LoVo (cell line): ENCODE results near the gene CFAP45.
A peak's percentile ranks its signal among the peaks of the same experiment; 100 is the strongest.
"Not testable (repeated sequence)": the region's sequence is repeated elsewhere in the genome, so short reads cannot be mapped to it uniquely, and the experiment has no call there.

Source experiments
- DNase-seq: peaks from one replicate; pipeline ENCODE4 v3.0.0-alpha.2; 2016; ENCODE audit warnings: low spot score

The CFAP45 gene

DNA sequence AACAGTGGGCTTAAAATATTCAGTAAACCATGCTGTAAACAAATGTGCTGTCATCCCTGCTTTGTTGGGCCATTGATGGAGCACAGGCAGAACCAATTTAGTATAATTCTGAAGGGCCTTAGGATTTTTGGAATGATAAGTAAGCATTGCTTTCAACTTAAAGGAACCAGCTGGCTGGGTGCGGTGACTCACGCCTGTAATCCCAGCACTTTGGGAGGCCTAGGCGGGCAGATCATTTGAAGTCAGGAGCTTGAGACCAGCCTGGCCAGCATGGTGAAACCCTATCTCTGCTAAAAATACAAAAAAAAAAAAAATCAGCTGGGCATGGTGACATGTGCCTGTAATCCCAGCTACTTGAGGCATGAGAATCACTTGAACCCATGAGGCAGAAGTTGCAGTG, 4.1 kb upstream of the CFAP45 start:
- not testable (repeated sequence) for DNase-seq

DNA sequence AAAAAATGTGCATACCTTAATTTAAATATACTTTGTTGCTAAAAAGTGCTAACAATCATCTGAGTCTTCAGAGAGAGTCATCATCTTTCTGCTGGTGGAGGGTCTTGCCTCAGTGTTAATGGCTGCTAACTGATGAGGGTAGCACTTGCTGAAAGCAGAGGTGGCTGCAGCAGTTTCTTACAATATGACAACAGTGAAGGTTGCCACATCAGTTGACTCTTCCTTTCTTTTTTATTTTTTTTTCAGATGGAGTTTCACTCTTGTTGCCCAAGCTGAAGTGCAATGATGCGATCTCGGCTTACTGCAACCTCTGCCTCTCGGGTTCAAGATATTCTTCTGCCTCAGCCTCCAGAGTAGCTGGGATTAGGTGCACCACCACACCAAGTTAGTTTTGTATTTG, 2.6 kb upstream of the CFAP45 start:
- DNase-seq, result no peak

GRCh38 chr1:159900755-159901360, 893 bp upstream of the CFAP45 start:
- no peak for DNase-seq

GRCh38 chr1:159899634-159900033, 331 bp downstream of the CFAP45 start:
- DNase-seq, result not testable (repeated sequence)

GRCh38 chr1:159898527-159898926, 1.4 kb downstream of the CFAP45 start:
- no peak for DNase-seq

- no peak for DNase-seq
These were observed 2.0 kb downstream of the CFAP45 start for GRCh38 chr1:159897962-159898361.

DNA sequence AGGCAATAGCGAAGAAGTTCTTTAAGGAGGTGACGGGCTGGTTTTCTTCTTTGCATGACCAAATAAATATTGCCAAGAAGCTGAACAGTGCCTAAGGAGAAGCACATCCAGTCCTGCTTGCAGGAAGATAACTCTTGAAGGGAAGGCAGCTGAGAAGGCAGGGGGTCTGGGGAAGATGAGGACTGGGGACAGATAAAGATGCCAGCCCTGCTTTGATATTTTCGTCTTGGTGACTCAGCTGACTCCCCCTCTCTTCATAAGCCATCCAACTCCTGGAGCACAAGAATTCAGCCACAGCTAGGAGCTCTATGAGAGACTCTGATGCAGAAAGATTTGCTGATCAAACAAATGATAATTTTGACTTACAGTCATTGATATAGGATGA, 3.4 kb downstream of the CFAP45 start:
- no peak for DNase-seq

DNA sequence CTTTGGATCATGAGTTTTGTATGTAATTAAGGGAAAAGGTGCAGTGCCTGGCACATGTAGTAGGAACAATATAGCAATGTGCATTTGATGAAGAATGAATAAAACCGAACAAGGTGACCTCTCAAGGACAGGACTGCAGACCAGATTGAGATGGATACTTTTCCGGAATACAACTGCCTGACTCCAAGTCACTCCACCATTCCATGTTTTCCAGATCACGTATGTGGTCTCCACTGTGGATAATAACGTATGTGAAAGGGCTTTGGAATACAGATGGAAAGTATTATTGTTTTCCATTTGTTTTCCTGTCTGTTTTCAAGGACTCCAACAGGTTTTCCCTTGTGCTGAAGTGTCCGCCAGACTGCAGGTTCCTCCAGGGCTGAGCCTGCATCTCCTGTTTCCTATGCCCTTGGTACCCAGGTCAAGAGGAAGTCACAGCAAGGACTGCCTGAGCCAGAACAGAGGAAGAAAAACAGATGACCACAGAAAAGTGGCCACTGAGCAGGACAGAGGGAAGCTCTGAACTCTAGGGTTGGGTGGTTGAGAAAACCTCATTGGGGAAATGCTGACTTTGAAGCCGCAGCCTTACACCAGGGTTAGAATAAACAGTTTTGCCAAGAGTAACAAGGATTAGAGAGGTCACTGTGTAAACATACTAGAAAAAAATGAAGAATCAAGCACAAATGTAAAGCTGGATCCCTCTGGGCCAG, 4.0 kb downstream of the CFAP45 start:
- no peak for DNase-seq

- DNase-seq, result no peak
These were observed 4.7 kb downstream of the CFAP45 start for GRCh38 chr1:159895286-159895685.

GRCh38 chr1:159892944-159893343, 7.0 kb downstream of the CFAP45 start:
- DNase-seq, result no peak

DNA sequence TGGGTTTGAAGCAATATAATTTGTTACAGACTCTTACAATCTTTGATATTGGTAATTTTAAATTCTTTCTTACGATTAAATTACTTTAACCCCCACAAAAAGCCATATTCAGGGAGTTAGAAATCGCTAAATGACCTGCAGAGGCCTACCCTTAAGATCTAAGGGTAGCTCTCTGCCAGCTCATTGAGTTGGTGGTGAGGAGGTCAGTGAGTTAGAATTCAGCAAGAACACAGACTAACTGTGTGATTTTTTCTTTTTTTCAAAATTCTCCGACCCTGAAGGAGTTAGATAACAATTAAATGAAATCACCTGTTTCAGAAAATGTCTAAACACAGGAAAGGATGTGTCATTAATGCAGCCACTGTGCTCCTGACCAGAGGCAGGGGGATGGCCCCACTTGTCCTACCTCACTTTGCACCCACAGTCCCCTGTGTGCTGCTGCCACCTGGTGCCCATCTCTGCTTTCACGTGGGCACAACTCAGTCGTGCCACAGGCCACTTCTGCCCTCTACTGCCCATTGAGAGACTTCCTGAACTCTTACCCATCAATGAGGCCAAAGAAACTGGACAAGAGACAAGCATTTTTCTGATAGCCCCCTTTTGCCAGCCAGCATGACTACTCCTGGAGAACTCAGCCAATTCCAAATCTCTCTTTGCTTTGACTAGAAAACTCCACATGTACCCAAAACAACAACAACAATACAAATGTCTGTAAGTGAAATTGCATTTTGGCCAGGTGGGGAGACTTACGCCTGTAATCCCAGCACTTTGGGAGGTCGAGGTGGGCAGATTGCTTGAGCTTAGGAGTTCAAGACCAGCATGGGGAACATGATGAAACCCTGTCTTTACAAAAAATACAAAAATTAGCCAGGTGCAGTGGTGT, 8.4 kb downstream of the CFAP45 start:
- DNase-seq, result peak; percentile 82

- DNase-seq, result no peak
These were observed 9.6 kb downstream of the CFAP45 start for GRCh38 chr1:159890390-159890789.

GRCh38 chr1:159889821-159890252, 10.1 kb downstream of the CFAP45 start:
- peak; percentile 64 for DNase-seq

GRCh38 chr1:159889202-159889601, 10.8 kb downstream of the CFAP45 start:
- no peak for DNase-seq

- no peak for DNase-seq
These were observed 15.7 kb downstream of the CFAP45 start for GRCh38 chr1:159884296-159884695.

DNA sequence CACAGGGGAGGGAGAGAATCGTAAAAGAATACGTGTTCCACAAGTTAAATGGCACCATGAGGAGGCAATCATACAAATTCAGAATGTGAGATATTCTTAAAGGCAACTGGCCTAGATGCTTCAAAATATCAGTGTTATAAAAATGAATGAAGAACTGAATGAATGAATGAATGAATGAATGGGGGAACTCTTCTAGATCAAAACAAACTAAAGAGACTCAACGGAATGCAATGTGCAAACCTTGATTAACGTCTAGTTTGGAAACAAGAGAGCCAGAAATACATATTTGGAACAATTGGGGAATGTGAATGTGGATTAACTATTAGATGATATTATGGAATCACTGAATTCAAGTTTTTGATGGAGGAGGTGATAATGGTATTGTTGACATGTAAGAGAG, 16.8 kb downstream of the CFAP45 start:
- no peak for DNase-seq

DNA sequence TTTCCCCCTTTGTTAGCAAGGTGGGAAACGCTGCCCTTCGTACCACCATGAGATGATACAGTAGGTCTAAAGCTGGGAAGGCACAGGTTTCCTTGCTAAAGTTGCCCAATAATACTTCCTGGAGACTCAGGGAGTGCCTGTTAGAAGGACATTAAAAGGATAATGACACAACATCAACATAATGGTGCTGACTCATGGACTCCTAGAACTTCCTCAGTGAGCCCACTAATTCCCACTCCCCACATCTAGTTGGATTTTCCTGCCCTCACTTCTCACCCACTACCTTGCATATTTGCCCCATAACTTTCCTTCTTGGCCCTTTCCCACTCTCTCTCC, 17.5 kb downstream of the CFAP45 start:
- DNase-seq, result peak; percentile 57

GRCh38 chr1:159881622-159882526, 18.1 kb downstream of the CFAP45 start:
- peak; percentile 98 for DNase-seq

- DNase-seq, result no peak
These were observed 19.5 kb downstream of the CFAP45 start for GRCh38 chr1:159880430-159880829.

- no peak for DNase-seq
These were observed 20.0 kb downstream of the CFAP45 start for GRCh38 chr1:159879977-159880376.

- DNase-seq, result no peak
These were observed 20.8 kb downstream of the CFAP45 start for GRCh38 chr1:159879136-159879535.
